ENCODE results near the gene NLGN1.

The NLGN1 gene

GRCh38 chr3:173706630-173707029 lies 309.1 kb downstream of the NLGN1 start:
- no peak for DNase-seq (ENCODE audit: low read depth in 1 of 2, low spot score in 1 of 2)

GRCh38 chr3:173708191-173708590 lies 310.6 kb downstream of the NLGN1 start:
- no peak for DNase-seq (ENCODE audit: low read depth in 1 of 2, low spot score in 1 of 2)

DNA sequence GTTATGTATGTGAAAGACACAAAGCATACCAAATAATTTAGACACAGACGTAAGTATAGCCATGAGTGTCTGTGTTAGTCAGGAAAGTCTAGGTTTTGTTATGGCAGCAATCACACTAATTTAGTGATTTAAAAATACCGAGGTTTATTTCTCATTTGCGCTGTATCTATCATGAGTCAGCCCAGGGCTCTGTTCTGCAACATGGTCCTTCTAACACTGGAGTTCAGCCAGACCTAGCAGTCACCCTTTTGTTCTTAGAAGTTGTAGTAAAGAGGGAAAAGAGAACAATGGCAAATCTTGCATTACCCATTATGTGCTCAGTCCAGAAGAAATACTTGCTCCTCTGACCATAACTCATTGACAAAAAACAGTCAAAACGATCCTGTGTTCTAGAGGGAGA lies 311.5 kb downstream of the NLGN1 start:
- DNase-seq (ENCODE audit: low read depth in 1 of 2, low spot score in 1 of 2) = no peak

- DNase-seq (ENCODE audit: low read depth in 1 of 2, low spot score in 1 of 2) = no peak
These were observed 314.1 kb downstream of the NLGN1 start for GRCh38 chr3:173711619-173712018.

- no peak for DNase-seq (ENCODE audit: low read depth in 1 of 2, low spot score in 1 of 2)
These were observed 322.0 kb downstream of the NLGN1 start for GRCh38 chr3:173719585-173719984.

- no peak for DNase-seq (ENCODE audit: low read depth in 1 of 2, low spot score in 1 of 2)
These were observed 328.0 kb downstream of the NLGN1 start for GRCh38 chr3:173725507-173725906.

GRCh38 chr3:173730391-173730790 lies 332.8 kb downstream of the NLGN1 start:
- DNase-seq (ENCODE audit: low read depth in 1 of 2, low spot score in 1 of 2) = no peak

GRCh38 chr3:173732237-173732636 lies 334.7 kb downstream of the NLGN1 start:
- DNase-seq (ENCODE audit: low read depth in 1 of 2, low spot score in 1 of 2) = no peak

DNA sequence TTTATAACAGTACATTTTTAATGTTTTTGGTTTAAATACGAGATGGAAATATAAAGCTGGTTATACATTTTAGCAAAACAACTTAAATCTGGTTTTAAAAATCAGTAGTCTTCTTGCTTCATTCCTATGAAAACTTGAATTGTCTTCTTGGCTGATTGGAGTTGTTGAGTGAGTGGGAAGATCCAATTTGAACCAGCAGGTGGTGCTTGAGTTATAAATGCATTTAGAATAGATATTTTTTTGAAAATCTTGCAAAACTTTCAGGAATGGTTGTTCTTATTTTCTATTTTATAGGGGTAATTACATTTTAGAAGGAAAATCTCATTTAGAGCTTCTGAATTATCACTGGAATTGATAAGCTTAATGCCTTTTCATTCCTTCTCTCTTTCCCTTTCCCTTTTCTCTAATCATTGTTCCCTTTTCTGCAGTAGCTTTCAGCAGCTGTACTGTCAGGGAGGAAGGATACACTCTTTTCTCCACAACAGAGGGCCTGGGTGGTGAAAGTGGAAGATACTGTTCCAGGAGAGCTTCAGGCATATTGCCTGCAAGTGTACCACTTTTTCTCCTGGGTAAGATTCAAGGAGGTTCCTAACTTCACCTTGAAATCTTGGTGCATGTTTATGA lies 335.6 kb downstream of the NLGN1 start:
- DNase-seq (ENCODE audit: low read depth in 1 of 2, low spot score in 1 of 2) = no peak

- no peak for DNase-seq (ENCODE audit: low read depth in 1 of 2, low spot score in 1 of 2)
These were observed 336.9 kb downstream of the NLGN1 start for GRCh38 chr3:173734473-173734872.

DNA sequence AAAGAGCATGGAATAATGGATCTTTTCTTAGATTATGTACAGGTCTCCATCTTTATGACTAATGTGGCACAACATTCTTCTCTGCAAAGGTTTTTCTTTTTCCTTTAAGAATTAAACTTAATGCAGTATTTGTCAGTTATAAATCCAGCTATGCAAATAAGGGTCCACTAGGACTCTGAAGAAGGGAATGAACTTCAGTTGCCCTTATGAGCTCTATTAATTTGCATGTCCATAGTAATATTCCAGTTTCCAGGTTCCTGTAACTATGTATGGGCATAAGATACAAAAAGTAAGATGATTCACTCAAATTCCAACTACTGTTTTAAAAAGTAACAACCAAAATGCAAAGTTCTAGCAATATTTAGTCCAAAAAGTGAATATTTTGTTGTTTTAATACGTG lies 337.4 kb downstream of the NLGN1 start:
- no peak for DNase-seq (ENCODE audit: low read depth in 1 of 2, low spot score in 1 of 2)

DNA sequence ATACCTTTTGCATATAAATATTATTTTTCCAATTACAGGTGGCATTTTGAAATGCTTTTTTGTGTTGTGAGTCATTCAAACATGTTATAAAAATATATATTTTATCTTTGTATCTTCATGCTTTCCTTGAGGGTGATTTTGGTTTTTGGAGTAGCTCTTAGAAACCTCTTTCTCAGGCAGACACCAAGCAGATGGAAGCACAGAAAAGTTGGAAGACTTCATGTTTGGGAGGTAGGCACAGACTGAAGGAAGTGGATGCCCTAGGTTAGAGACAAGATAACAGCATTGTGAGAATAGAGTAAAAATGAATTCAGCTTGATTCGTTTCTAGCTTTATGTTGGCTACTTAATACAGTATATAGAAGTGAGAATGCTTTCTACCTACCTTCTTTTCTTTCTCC lies 338.3 kb downstream of the NLGN1 start:
- DNase-seq (ENCODE audit: low read depth in 1 of 2, low spot score in 1 of 2) = no peak

DNA sequence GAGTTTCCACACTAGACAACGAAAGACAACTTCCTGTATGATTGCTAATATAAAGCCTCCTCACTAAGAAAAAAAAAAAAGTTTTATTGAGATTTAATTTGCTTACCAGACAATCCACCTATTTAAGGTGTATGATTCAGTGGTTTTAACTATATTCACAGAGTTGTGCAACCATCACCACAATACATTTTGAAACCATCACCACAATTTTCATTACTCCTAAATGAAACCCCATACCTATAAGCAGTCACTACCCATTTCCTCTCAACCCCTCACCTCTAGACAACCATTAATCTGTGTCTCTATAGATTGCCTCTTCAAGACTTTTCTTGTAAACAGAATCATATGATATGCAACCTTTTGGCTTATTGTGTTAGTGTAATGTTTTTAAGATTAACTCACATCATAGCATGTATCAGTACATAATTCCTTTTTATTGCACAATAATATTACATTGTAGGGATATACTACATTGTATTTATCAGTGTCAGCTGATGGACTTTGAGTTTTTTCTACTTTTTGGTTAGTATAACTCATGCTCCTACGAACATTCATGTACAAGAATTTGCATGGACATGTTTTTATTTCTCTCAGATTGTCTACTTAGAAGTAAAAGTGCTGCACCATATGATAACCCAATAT lies 339.7 kb downstream of the NLGN1 start:
- DNase-seq (ENCODE audit: low read depth in 1 of 2, low spot score in 1 of 2) = no peak

GRCh38 chr3:173739726-173740125 lies 342.2 kb downstream of the NLGN1 start:
- no peak for DNase-seq (ENCODE audit: low read depth in 1 of 2, low spot score in 1 of 2)

- DNase-seq (ENCODE audit: low read depth in 1 of 2, low spot score in 1 of 2) = no peak
These were observed 344.9 kb downstream of the NLGN1 start for GRCh38 chr3:173742491-173742890.

DNA sequence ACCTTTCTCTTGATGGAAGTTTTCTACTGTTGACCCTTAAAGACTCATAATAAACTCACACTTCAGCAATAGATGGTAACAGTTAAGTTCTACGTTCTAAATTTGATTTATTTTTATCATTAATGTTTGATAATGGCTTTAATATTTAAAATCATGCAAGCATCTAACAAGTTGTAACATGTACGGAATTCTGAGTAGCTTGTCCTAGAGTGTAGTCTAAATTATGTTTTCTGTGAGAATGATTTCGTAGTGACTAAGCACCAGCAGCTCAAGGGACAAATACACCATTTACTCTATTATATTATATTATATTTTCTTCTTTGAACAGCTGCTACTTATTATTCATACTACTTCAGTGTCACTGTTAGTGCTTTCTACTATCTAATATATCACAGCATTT lies 345.6 kb downstream of the NLGN1 start:
- DNase-seq (ENCODE audit: low read depth in 1 of 2, low spot score in 1 of 2) = no peak

GRCh38 chr3:173743516-173743915 lies 346.0 kb downstream of the NLGN1 start:
- no peak for DNase-seq (ENCODE audit: low read depth in 1 of 2, low spot score in 1 of 2)

DNA sequence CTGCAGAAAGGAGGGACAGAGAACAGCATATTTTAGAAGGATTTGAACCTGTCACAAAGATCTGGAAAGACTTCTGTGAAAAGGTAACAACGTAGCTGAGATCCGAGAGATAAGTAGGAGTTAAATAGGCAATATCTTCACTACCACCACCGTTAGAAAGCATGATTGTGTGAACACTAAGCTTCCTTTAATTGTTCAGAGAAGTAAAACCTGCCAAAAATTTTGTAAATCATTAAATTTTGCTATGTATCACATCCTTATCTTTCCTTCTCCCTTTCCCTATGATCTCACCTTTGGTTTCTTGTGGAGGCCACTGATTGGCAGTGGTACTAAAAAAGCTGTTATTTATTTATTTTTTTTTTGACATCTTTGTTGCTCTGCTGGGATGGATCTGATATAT lies 346.9 kb downstream of the NLGN1 start:
- DNase-seq (ENCODE audit: low read depth in 1 of 2, low spot score in 1 of 2) = no peak

GRCh38 chr3:173744895-173745294 lies 347.4 kb downstream of the NLGN1 start:
- no peak for DNase-seq (ENCODE audit: low read depth in 1 of 2, low spot score in 1 of 2)

- no peak for DNase-seq (ENCODE audit: low read depth in 1 of 2, low spot score in 1 of 2)
These were observed 348.6 kb downstream of the NLGN1 start for GRCh38 chr3:173745952-173746682.

- DNase-seq (ENCODE audit: low read depth in 1 of 2, low spot score in 1 of 2) = no peak
These were observed 349.9 kb downstream of the NLGN1 start for GRCh38 chr3:173747427-173747826.

GRCh38 chr3:173748105-173748504 lies 350.6 kb downstream of the NLGN1 start:
- DNase-seq (ENCODE audit: low read depth in 1 of 2, low spot score in 1 of 2) = no peak

- DNase-seq (ENCODE audit: low read depth in 1 of 2, low spot score in 1 of 2) = no peak
These were observed 352.6 kb downstream of the NLGN1 start for GRCh38 chr3:173750095-173750494.
